GM23248 (cell line): ENCODE results near the gene WWOX.

Experiments used
- EZH2 ChIP-seq: fragments of 200-600 bp; sonication (generic); IDR thresholded peaks from 2 replicates; pipeline ENCODE4 v1.6.1; 2018; ENCODE audit warnings: antibody characterized with exemption, mild to moderate bottlenecking; ENCODE audit not compliant: insufficient read depth, poor library complexity, severe bottlenecking
- EZH2phosphoT487 ChIP-seq: fragments of 200-600 bp; sonication (generic); IDR thresholded peaks from 2 replicates; pipeline ENCODE4 v1.6.1; 2018; ENCODE audit warnings: antibody characterized with exemption, moderate library complexity, mild to moderate bottlenecking, low read depth; ENCODE audit not compliant: insufficient read depth

- TF ChIP-seq EZH2 (no peak), EZH2phosphoT487 (no peak)
Measured at GRCh38 chr16:78742501-78743283, 643.2 kb downstream of the WWOX start.
